HG03378 (cell line): Measurements from ENCODE around the gene TK1.

Experiments used
- ATAC-seq: cut with Tn5 transposase; IDR thresholded peaks from one replicate; pipeline ENCODE4 v1.9.1; 2021; ENCODE audit warnings: mild to moderate bottlenecking, moderate library complexity; ENCODE audit not compliant: unreplicated experiment

Gene TK1

DNA sequence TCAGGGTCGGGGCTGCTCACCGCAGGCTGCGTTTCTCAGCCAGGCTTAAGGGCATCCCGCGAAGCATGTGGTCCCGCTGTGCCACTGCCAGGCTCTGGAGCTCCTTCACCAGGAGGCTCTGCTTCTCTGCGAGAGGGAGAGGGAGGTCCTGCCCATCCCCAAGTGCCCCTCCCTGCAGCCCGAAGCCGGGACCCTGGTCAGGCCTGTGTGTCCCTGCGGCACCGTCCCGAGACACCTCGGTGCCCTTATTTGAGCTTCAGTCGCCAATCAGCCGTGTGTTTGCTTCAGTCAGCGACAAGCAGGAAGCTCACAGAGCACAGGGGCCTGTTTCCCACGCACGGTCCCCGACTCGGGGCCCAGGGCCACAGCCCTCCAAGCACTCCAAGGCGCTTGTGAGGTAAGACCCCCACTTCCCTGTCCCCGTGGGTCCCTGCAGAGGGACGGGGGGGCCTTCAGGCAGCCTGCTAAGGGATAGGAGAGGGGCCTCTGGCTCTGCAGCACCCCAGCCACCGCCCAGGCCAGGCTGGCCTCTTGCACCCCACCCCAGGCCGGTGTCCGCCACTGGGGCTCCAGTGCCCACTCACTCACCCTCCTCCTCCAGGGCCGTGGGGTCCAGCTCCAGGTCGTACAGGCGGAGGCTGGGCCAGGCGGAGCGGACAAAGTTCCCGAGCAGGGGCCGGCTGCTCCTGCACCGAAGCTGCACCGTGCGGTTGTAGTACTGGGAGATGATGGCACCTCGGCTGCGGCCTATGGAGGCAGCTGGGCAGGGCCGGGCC is 61.5 kb downstream of the TK1 start:
- ATAC-seq, result no peak

DNA sequence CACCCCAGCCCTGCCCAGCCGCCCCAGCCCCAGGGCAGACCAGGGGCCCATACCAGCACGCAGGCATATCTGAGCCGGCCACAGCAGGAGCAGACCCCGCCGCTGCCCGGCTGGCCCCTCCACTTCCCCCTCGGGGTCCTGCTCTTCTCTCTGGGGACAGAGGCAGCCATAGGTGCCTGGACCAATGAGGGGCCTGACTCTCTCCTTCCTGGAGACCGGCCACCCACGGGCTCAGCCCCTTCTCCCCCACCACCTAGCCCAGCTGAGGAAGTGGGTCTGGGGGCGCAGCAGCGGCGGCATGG is 62.1 kb downstream of the TK1 start:
- ATAC-seq, result no peak
